HCT116 (cell line): ENCODE measurements around the gene HJURP. TPM values are rescaled to one million over a fixed set of nuclear protein-coding genes. Genes with fewer than 3 reads are reported as not detected.

ENCODE experiments used
- ATAC-seq: fragments of 200-7000 bp; cut with Tn5 transposase; 2 replicates; pipeline ENCODE4 v1.9.1; 2020; ENCODE audit warnings: mild to moderate bottlenecking, moderate library complexity
- BruUV-seq: library from RNA; stranded (reverse); fragments of 400-500 nt; replicated peaks from 2 replicates; lab custom pipeline; 2021; lab: Mats Ljungman, UMichigan
- CTCF ChIA-PET: fragments of 300-600 bp; sonication (Branson Sonifier 250); formaldehyde crosslinking; loops from one replicate; lab custom pipeline; 2021; ENCODE audit warnings: antibody characterized with exemption; lab: Charles Lee
- POLR2A ChIA-PET: fragments of 300-600, 350-600 bp; sonication (Branson Sonifier 250); formaldehyde crosslinking; loops from one replicate; lab custom pipeline; 2021; ENCODE audit warnings: antibody characterized with exemption; lab: Charles Lee
- RAD21 ChIA-PET, 2 experiments: fragments of 300-600 bp; sonication (Branson Sonifier 250); formaldehyde crosslinking; loops; one replicate each; lab custom pipeline; 2023; ENCODE audit warnings: low total read pairs in 2 of 2; ENCODE audit not compliant: uncharacterized antibody in 2 of 2, unreplicated experiment in 2 of 2, low non-redundant PET in 1 of 2; lab: Charles Lee
- DNase-seq: peaks from one replicate; pipeline ENCODE4 v3.0.0-alpha.2; 2010; ENCODE audit warnings: low read depth, low spot score
- H2AFZ ChIP-seq: fragments of 200-600 bp; shearing (Covaris generic), sonication (generic); 2 replicates; pipeline ENCODE4 v1.6.1; 2017; ENCODE audit warnings: low read depth, mixed run types, mixed read lengths, antibody characterized with exemption, low read length; ENCODE audit not compliant: poor library complexity, severe bottlenecking
- H3K27ac ChIP-seq: 2 replicates; pipeline ENCODE4 v1.5.1; 2012; ENCODE audit warnings: low read depth, low read length
- H3K27me3 ChIP-seq: fragments of 200-600 bp; sonication (generic); 2 replicates; pipeline ENCODE4 v1.6.1; 2016; ENCODE audit warnings: mixed run types, low read length, mixed read lengths; ENCODE audit not compliant: insufficient read depth
- H3K36me3 ChIP-seq, 2 experiments: fragments of 200-500 bp in 1 of 2; fragments of 200-600 bp in 1 of 2; sonication (Bioruptor generic) in 1 of 2; sonication (generic) in 1 of 2; 2 replicates each; pipeline versions ENCODE4 v1.5.1 to v1.6.1; 2014 to 2016; ENCODE audit warnings: low read length in 2 of 2, inconsistent platforms in 1 of 2, mixed read lengths in 1 of 2, mixed run types in 1 of 2; ENCODE audit not compliant: insufficient read depth in 2 of 2, control insufficient read depth in 1 of 2
- H3K4me1 ChIP-seq, 2 experiments: fragments of 200-600 bp in 1 of 2; sonication (generic) in 1 of 2; 2 replicates each; pipeline versions ENCODE4 v1.5.1 to v1.6.1; 2012 to 2017; ENCODE audit warnings: low read length in 2 of 2, inconsistent platforms in 1 of 2, mild to moderate bottlenecking in 1 of 2, mixed read lengths in 1 of 2, mixed run types in 1 of 2, moderate library complexity in 1 of 2; ENCODE audit not compliant: insufficient read depth in 2 of 2, control insufficient read depth in 1 of 2
- H3K4me2 ChIP-seq: fragments of 200-600 bp; sonication (generic); 2 replicates; pipeline ENCODE4 v1.6.1; 2017; ENCODE audit warnings: mixed run types, low read length, mixed read lengths
- H3K4me3 ChIP-seq, 2 experiments: fragments of 200-600 bp in 1 of 2; sonication (generic) in 1 of 2; replicated peaks in 1 of 2; 2 replicates each; pipeline ENCODE4 v1.5.1; 2011 to 2016; ENCODE audit warnings: low read length in 2 of 2, control low read depth in 1 of 2, low read depth in 1 of 2, mild to moderate bottlenecking in 1 of 2, mixed read lengths in 1 of 2, mixed run types in 1 of 2
- H3K79me2 ChIP-seq: fragments of 200-600 bp; sonication (generic); 2 replicates; pipeline ENCODE4 v1.6.1; 2017; ENCODE audit warnings: mild to moderate bottlenecking, mixed run types, low read length, moderate library complexity, mixed read lengths; ENCODE audit not compliant: insufficient read depth
- H3K9ac ChIP-seq: fragments of 200-600 bp; sonication (generic); 2 replicates; pipeline ENCODE4 v1.6.1; 2016; ENCODE audit warnings: low read length, mixed read lengths
- H3K9me2 ChIP-seq: fragments of 200-600 bp; sonication (generic), shearing (Covaris generic); 2 replicates; pipeline ENCODE4 v1.6.1; 2017; ENCODE audit warnings: mixed run types, mild to moderate bottlenecking, moderate library complexity; ENCODE audit not compliant: insufficient read depth
- H3K9me3 ChIP-seq, 2 experiments: fragments of 200-500 bp in 1 of 2; fragments of 200-600 bp in 1 of 2; sonication (Bioruptor generic) in 1 of 2; sonication (generic) in 1 of 2; 2 replicates each; pipeline ENCODE4 v1.6.1; 2014 to 2017; ENCODE audit warnings: low read length in 2 of 2, mixed read lengths in 2 of 2, inconsistent platforms in 1 of 2, low read depth in 1 of 2, mild to moderate bottlenecking in 1 of 2, mixed run types in 1 of 2, moderate library complexity in 1 of 2; ENCODE audit not compliant: control insufficient read depth in 1 of 2, insufficient read depth in 1 of 2
- H4K20me1 ChIP-seq: fragments of 200-600 bp; sonication (generic), shearing (Covaris generic); 2 replicates; pipeline ENCODE4 v1.6.1; 2017; ENCODE audit warnings: mixed run types, mild to moderate bottlenecking, moderate library complexity; ENCODE audit not compliant: insufficient read depth
- CBX3 ChIP-seq: IDR thresholded peaks from 2 replicates; pipeline ENCODE4 v1.6.1; 2012; ENCODE audit warnings: low read depth
- CEBPB ChIP-seq: IDR thresholded peaks from 2 replicates; pipeline ENCODE4 v1.6.1; 2012; ENCODE audit warnings: low read depth
- EGR1 ChIP-seq: IDR thresholded peaks from 2 replicates; pipeline ENCODE4 v1.6.1; 2012; ENCODE audit warnings: low read depth
- ELF1 ChIP-seq: IDR thresholded peaks from 2 replicates; pipeline ENCODE4 v1.6.1; 2012; ENCODE audit warnings: low read depth, borderline replicate concordance
- JUND ChIP-seq: IDR thresholded peaks from 2 replicates; pipeline ENCODE4 v1.6.1; 2012
- POLR2A ChIP-seq: IDR thresholded peaks from 2 replicates; pipeline ENCODE4 v1.7.0; 2011; ENCODE audit warnings: borderline replicate concordance; ENCODE audit not compliant: insufficient read depth, insufficient read length; ENCODE audit errors: extremely low read depth
- POLR2AphosphoS5 ChIP-seq: IDR thresholded peaks from 2 replicates; pipeline ENCODE4 v1.6.1; 2011; ENCODE audit warnings: mild to moderate bottlenecking, low read depth, low read length, moderate library complexity
- RAD21 ChIP-seq: IDR thresholded peaks from 2 replicates; pipeline ENCODE4 v1.6.1; 2012; ENCODE audit warnings: low read depth, mild to moderate bottlenecking
- SRF ChIP-seq: IDR thresholded peaks from 2 replicates; pipeline ENCODE4 v1.6.1; 2012; ENCODE audit warnings: low read depth
- TCF7L2 ChIP-seq: IDR thresholded peaks from 2 replicates; pipeline ENCODE4 v1.7.0; 2011; ENCODE audit warnings: borderline replicate concordance, inconsistent platforms; ENCODE audit not compliant: insufficient read depth, insufficient read length; ENCODE audit errors: extremely low read depth
- YY1 ChIP-seq: IDR thresholded peaks from 2 replicates; pipeline ENCODE4 v1.6.1; 2011; ENCODE audit warnings: low read length, low read depth, moderate library complexity, mild to moderate bottlenecking; ENCODE audit not compliant: insufficient replicate concordance; ENCODE audit errors: extremely low read depth
- ZFX ChIP-seq: fragments of 450-650 bp; IDR thresholded peaks from 2 replicates; pipeline ENCODE4 v1.6.1; 2017
- ZNF274 ChIP-seq: fragments of 200-500 bp; sonication (Bioruptor generic); IDR thresholded peaks from 2 replicates; pipeline ENCODE4 v1.6.1; 2014; ENCODE audit warnings: mild to moderate bottlenecking, low read depth, low read length, inconsistent platforms
- intact Hi-C: fragments of 100-400 bp; cut with micrococcal nuclease; formaldehyde crosslinking; loops from 2 replicates; pipeline ENCODE4 v1.10.0; 2022
- total RNA-seq: library from RNA; stranded (reverse); gene quantifications from one replicate; pipeline ENCODE4 v1.2.1, GENCODE V29; 2021; ENCODE audit not compliant: unreplicated experiment
- TF ChIP-seq, protein P1 (sequence below): IDR thresholded peaks from 2 replicates; pipeline ENCODE4 v1.6.1; 2012; ENCODE audit warnings: low read depth
- TF ChIP-seq, protein P2 (sequence below): IDR thresholded peaks from 2 replicates; pipeline ENCODE4 v1.6.1; 2011; ENCODE audit warnings: mild to moderate bottlenecking, low read length, moderate library complexity; ENCODE audit not compliant: insufficient replicate concordance; ENCODE audit errors: extremely low read depth
- TF ChIP-seq, protein P3 (sequence below): IDR thresholded peaks from 2 replicates; pipeline ENCODE4 v1.6.1; 2012
- TF ChIP-seq, protein P4 (sequence below): IDR thresholded peaks from 2 replicates; pipeline ENCODE4 v1.6.1; 2012

HJURP gene
- total RNA-seq, 1 experiment from 2014 or later = 64.1 TPM

DNA sequence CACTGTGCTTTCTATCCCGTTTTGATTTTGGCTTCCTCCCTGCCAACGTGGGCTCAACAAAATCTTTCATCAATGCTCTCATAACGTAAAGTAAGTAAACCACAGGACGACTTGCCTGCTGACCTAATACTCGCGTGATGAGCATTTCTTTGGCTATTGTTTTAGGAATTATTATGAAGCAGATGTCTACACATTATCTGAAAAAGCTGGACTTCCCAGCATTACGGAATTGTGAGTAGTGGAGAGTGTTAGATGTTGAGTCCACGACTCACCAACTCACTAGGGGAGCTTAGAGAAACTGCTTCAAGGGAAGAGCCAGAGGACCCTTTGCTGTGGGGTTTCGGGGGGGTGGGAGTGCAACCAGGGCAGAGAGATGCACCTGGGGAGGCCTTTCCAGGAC is 21.9 kb downstream of the HJURP start:
- no peak overlapping the region for H3K27ac ChIP-seq
- TF ChIP-seq SRF (no peak), CEBPB (no peak), CBX3 (no peak), RAD21 (no peak), ZNF274 (no peak), ELF1 (no peak), POLR2A (no peak), TCF7L2 (no peak), ZFX (no peak), POLR2AphosphoS5 (no peak), YY1 (no peak), JUND (no peak), EGR1 (no peak)
- TF ChIP-seq, protein P1, sequence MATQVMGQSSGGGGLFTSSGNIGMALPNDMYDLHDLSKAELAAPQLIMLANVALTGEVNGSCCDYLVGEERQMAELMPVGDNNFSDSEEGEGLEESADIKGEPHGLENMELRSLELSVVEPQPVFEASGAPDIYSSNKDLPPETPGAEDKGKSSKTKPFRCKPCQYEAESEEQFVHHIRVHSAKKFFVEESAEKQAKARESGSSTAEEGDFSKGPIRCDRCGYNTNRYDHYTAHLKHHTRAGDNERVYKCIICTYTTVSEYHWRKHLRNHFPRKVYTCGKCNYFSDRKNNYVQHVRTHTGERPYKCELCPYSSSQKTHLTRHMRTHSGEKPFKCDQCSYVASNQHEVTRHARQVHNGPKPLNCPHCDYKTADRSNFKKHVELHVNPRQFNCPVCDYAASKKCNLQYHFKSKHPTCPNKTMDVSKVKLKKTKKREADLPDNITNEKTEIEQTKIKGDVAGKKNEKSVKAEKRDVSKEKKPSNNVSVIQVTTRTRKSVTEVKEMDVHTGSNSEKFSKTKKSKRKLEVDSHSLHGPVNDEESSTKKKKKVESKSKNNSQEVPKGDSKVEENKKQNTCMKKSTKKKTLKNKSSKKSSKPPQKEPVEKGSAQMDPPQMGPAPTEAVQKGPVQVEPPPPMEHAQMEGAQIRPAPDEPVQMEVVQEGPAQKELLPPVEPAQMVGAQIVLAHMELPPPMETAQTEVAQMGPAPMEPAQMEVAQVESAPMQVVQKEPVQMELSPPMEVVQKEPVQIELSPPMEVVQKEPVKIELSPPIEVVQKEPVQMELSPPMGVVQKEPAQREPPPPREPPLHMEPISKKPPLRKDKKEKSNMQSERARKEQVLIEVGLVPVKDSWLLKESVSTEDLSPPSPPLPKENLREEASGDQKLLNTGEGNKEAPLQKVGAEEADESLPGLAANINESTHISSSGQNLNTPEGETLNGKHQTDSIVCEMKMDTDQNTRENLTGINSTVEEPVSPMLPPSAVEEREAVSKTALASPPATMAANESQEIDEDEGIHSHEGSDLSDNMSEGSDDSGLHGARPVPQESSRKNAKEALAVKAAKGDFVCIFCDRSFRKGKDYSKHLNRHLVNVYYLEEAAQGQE = no peak
- TF ChIP-seq, protein P2, sequence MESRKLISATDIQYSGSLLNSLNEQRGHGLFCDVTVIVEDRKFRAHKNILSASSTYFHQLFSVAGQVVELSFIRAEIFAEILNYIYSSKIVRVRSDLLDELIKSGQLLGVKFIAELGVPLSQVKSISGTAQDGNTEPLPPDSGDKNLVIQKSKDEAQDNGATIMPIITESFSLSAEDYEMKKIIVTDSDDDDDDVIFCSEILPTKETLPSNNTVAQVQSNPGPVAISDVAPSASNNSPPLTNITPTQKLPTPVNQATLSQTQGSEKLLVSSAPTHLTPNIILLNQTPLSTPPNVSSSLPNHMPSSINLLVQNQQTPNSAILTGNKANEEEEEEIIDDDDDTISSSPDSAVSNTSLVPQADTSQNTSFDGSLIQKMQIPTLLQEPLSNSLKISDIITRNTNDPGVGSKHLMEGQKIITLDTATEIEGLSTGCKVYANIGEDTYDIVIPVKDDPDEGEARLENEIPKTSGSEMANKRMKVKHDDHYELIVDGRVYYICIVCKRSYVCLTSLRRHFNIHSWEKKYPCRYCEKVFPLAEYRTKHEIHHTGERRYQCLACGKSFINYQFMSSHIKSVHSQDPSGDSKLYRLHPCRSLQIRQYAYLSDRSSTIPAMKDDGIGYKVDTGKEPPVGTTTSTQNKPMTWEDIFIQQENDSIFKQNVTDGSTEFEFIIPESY = no peak
- TF ChIP-seq, protein P3, sequence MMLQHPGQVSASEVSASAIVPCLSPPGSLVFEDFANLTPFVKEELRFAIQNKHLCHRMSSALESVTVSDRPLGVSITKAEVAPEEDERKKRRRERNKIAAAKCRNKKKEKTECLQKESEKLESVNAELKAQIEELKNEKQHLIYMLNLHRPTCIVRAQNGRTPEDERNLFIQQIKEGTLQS = no peak
- TF ChIP-seq, protein P4, sequence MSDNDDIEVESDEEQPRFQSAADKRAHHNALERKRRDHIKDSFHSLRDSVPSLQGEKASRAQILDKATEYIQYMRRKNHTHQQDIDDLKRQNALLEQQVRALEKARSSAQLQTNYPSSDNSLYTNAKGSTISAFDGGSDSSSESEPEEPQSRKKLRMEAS = no peak
- intact Hi-C loops = loop anchor here (10.0 kb wide), 1 partner anchor 348 kb away; no protein-coding TSS in a partner anchor
- DNase-seq (no peak), ATAC-seq (0 out of 2 replicates have a peak, but pooled peaks have one; percentile 8)
- no peaks in the 10 kb centered on the region for H3K9me2 ChIP-seq
- H3K79me2 ChIP-seq = peaks cover 32% of the 10 kb centered on the region
- no peaks in the 10 kb centered on the region for H3K27me3 ChIP-seq
- ChIA-PET CTCF (interaction anchor here (1.0 to 1.8 kb wide), 2 partner anchors 25 to 428 kb away, joined by 3 to 5 read pairs; no protein-coding TSS in a partner anchor), RAD21 (no interaction called here), POLR2A (no interaction called here)
- no peak overlapping the region for H2AFZ ChIP-seq
- BruUV-seq = no TSS peak
- peaks cover 23 to 26% of the 10 kb centered on the region in 2 experiments for H3K36me3 ChIP-seq
- no peak overlapping the region for H3K9ac ChIP-seq
- no peak overlapping the region for H3K4me3 ChIP-seq
- H3K4me2 ChIP-seq = no peak overlapping the region
- no peaks in the 10 kb centered on the region for H3K9me3 ChIP-seq
- H4K20me1 ChIP-seq = peaks cover 2% of the 10 kb centered on the region; the same call in 1 of the 2 replicates
- no peaks in the 10 kb centered on the region for H3K4me1 ChIP-seq
